CD4-positive, alpha-beta T cell (primary cell): ENCODE measurements around the gene PINLYP. TPM values are rescaled to one million over a fixed set of nuclear protein-coding genes. Genes with fewer than 3 reads are reported as not detected.

Experiments used
- ATAC-seq: fragments of 200-7000 bp; cut with Tn5 transposase; one replicate; pipeline ENCODE4 v1.10.0; 2022; ENCODE audit warnings: mild to moderate bottlenecking; ENCODE audit not compliant: poor library complexity
- CTCF ChIA-PET: fragments of 350-600 bp; sonication (Branson Sonifier 250); formaldehyde crosslinking; loops from one replicate; lab custom pipeline; 2021; ENCODE audit warnings: antibody characterized with exemption, inconsistent platforms; lab: Charles Lee
- POLR2A ChIA-PET: fragments of 350-600 bp; sonication (Branson Sonifier 250); formaldehyde crosslinking; loops from one replicate; lab custom pipeline; 2021; ENCODE audit warnings: antibody characterized with exemption, inconsistent platforms; lab: Charles Lee
- DNase-seq, 14 experiments: peaks; one replicate each; pipeline ENCODE4 v3.0.0-alpha.2; 2013 to 2020; ENCODE audit warnings: mixed read lengths in 2 of 14
- H3K27ac ChIP-seq, 2 donors: one replicate each; pipeline versions ENCODE4 v1.5.1 to v1.7.0; 2013; ENCODE audit warnings: low read length in 2 of 2, low read depth in 1 of 2, mild to moderate bottlenecking in 1 of 2
- H3K27me3 ChIP-seq, 2 experiments: 1 replicate in 1 of 2; 2 replicates in 1 of 2; pipeline versions ENCODE4 v1.6.1 to v1.7.0; 2013; ENCODE audit warnings: low read length in 2 of 2, control low read depth in 1 of 2, mild to moderate bottlenecking in 1 of 2, moderate library complexity in 1 of 2; ENCODE audit not compliant: insufficient read depth in 2 of 2, control insufficient read depth in 1 of 2
- H3K36me3 ChIP-seq: one replicate; pipeline ENCODE4 v1.6.1; 2013; ENCODE audit warnings: low read length, control low read depth; ENCODE audit not compliant: insufficient read depth
- H3K4me1 ChIP-seq: one replicate; pipeline ENCODE4 v1.6.1; 2013; ENCODE audit warnings: low read length, control low read depth; ENCODE audit not compliant: insufficient read depth
- H3K4me3 ChIP-seq: one replicate; pipeline ENCODE4 v1.5.1; 2013; ENCODE audit warnings: mild to moderate bottlenecking, low read length, moderate library complexity
- H3K9me3 ChIP-seq, 2 experiments: 1 replicate in 1 of 2; 2 replicates in 1 of 2; pipeline versions ENCODE4 v1.6.1 to v1.7.0; 2013; ENCODE audit warnings: low read length in 2 of 2, mild to moderate bottlenecking in 2 of 2, control low read depth in 1 of 2, moderate library complexity in 1 of 2; ENCODE audit not compliant: control insufficient read depth in 1 of 2, insufficient read depth in 1 of 2
- H3K27ac Mint-ChIP-seq: one replicate; pipeline ENCODE4 v1.8.0; 2020; ENCODE audit warnings: mixed read lengths
- H3K27me3 Mint-ChIP-seq: one replicate; pipeline ENCODE4 v1.8.0; 2021; ENCODE audit warnings: mixed read lengths
- H3K36me3 Mint-ChIP-seq: one replicate; pipeline ENCODE4 v1.8.0; 2021; ENCODE audit warnings: low read depth, mixed read lengths
- H3K4me1 Mint-ChIP-seq: one replicate; pipeline ENCODE4 v1.8.0; 2021; ENCODE audit warnings: low read depth, mixed read lengths
- H3K4me3 Mint-ChIP-seq: one replicate; pipeline ENCODE4 v1.8.0; 2020; ENCODE audit warnings: mild to moderate bottlenecking, mixed read lengths
- H3K9me3 Mint-ChIP-seq: one replicate; pipeline ENCODE4 v1.8.0; 2020; ENCODE audit warnings: mixed read lengths
- CTCF ChIP-seq: fragments of 200-600 bp; IDR thresholded peaks from one replicate; pipeline ENCODE4 v1.8.0; 2022; ENCODE audit warnings: antibody characterized with exemption, mild to moderate bottlenecking
- intact Hi-C, 2 experiments: fragments of 100-400 bp; cut with DNase I in 1 of 2; cut with micrococcal nuclease in 1 of 2; formaldehyde crosslinking; loops; one replicate each; pipeline versions ENCODE4 v1.15.1 to v1.9.0; 2023 to 2025; cut with DNase I, micrococcal nuclease
- total RNA-seq, 174 experiments: library from RNA in 2 of 174; stranded (reverse) in 2 of 174; gene quantifications; one replicate each; pipeline ENCODE4 v1.2.3 and lab custom pipeline; 2021 to 2026

PINLYP gene
- total RNA-seq, 2 experiments from 2014 or later, result not detected

DNA sequence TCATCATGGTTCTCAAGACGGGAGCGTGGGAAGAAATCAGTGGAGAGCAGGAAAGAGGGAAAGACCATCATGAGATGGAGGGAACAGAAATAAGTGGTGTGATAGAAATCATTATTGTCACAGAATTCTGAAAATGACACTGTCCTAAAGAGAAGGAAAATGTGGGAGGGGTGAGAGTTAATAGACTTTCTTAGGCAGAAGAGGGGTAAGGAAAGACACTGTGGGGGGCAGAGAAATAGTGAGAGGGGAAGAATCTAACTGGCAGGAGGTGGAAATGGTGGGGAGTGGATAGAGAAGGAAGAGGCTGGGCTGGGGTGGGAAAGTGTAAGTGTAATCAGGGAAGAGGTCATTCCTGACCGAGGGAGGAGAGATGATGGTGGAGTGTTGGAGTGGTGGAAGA, 3.2 kb downstream of the PINLYP start:
- ChIA-PET CTCF (interaction anchor here (1.2 kb wide), 1 partner anchor 16 kb away, joined by 3 read pairs; no protein-coding TSS in a partner anchor), POLR2A (no interaction called here)
- Histone ChIP-seq H3K27ac (no peak overlapping the region), H3K9me3 (no peaks in the 10 kb centered on the region), H3K4me1 (peaks cover 31% of the 10 kb centered on the region), H3K27me3 (no peaks in the 10 kb centered on the region), H3K36me3 (no peaks in the 10 kb centered on the region), H3K4me3 (no peak overlapping the region)
- Mint-ChIP-seq H3K36me3 (peaks cover 12% of the 10 kb centered on the region), H3K27me3 (no peaks in the 10 kb centered on the region), H3K27ac (peak overlapping the region; percentile 24), H3K9me3 (no peaks in the 10 kb centered on the region), H3K4me3 (peak overlapping the region; percentile 68), H3K4me1 (peaks cover 39% of the 10 kb centered on the region)
- intact Hi-C loops, result loop anchor here in 1 of 2 experiments (1.0 kb wide), 1 partner anchor 17 kb away; no protein-coding TSS in a partner anchor
- no peak for TF ChIP-seq CTCF
- ATAC-seq, result no peak
- no peak for DNase-seq

DNA sequence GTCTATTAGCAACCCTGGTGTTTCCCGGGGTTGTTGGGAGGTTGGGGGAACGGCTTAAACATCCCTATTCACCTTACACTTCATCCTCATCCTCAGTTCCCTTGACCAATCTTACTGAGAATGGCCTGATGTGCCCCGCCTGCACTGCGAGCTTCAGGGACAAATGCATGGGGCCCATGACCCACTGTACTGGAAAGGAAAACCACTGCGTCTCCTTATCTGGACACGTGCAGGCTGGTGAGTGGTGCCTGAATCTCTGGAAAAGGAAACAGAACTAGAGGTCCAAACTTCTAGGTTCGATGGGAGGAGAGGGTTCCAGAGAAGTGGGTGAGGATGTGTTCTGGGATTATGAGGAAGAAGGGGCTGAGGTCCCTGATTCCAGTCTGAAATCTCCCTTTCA, 5.9 kb downstream of the PINLYP start:
- ATAC-seq, result no peak
- H3K27ac ChIP-seq, result no peak overlapping the region
- no peaks in the 10 kb centered on the region for H3K27me3 Mint-ChIP-seq
- peaks cover 10% of the 10 kb centered on the region for H3K4me1 ChIP-seq
- ChIA-PET POLR2A (no interaction called here), CTCF (interaction anchor here (2.0 kb wide), 1 partner anchor 13 kb away, joined by 5 read pairs; no protein-coding TSS in a partner anchor)
- no peak overlapping the region for H3K4me3 Mint-ChIP-seq
- no peak overlapping the region for H3K4me3 ChIP-seq
- DNase-seq, result no peak
- no peaks in the 10 kb centered on the region for H3K27me3 ChIP-seq
- no peak overlapping the region for H3K27ac Mint-ChIP-seq
- no peaks in the 10 kb centered on the region for H3K36me3 Mint-ChIP-seq
- H3K4me1 Mint-ChIP-seq, result peaks cover 27% of the 10 kb centered on the region
- H3K36me3 ChIP-seq, result no peaks in the 10 kb centered on the region
- TF ChIP-seq CTCF, result no peak
- intact Hi-C loops, result no loop called here
- no peaks in the 10 kb centered on the region for H3K9me3 Mint-ChIP-seq
- H3K9me3 ChIP-seq, result no peaks in the 10 kb centered on the region

GRCh38 chr19:43582495-43582894, 6.9 kb downstream of the PINLYP start:
- ATAC-seq (no peak), DNase-seq (no peak)
- Histone ChIP-seq H3K27me3 (no peaks in the 10 kb centered on the region), H3K27ac (no peak overlapping the region), H3K9me3 (no peaks in the 10 kb centered on the region), H3K36me3 (no peaks in the 10 kb centered on the region), H3K4me3 (no peak overlapping the region), H3K4me1 (peaks cover 8% of the 10 kb centered on the region)
- no peak for TF ChIP-seq CTCF
- ChIA-PET CTCF (interaction anchor here (2.0 kb wide), 1 partner anchor 12 kb away, joined by 5 read pairs; no protein-coding TSS in a partner anchor), POLR2A (no interaction called here)
- Mint-ChIP-seq H3K4me1 (peaks cover 19% of the 10 kb centered on the region), H3K36me3 (no peaks in the 10 kb centered on the region), H3K27me3 (no peaks in the 10 kb centered on the region), H3K27ac (no peak overlapping the region), H3K4me3 (no peak overlapping the region), H3K9me3 (no peaks in the 10 kb centered on the region)
- intact Hi-C loops, result no loop called here
